Jurkat, Clone E6-1 (cell line): ENCODE results near the gene TOR4A.
"Not testable (repeated sequence)": the region's sequence is repeated elsewhere in the genome, so short reads cannot be mapped to it uniquely, and the experiment has no call there.

Experiments used
- DNase-seq: peaks from one replicate; pipeline ENCODE4 v3.0.0-alpha.2; 2011; ENCODE audit warnings: low read depth, low spot score
- H3K4me3 ChIP-seq: 2 replicates; pipeline ENCODE4 v1.5.1; 2011; ENCODE audit warnings: mild to moderate bottlenecking, low read length, control low read depth, moderate library complexity

TOR4A gene

DNA sequence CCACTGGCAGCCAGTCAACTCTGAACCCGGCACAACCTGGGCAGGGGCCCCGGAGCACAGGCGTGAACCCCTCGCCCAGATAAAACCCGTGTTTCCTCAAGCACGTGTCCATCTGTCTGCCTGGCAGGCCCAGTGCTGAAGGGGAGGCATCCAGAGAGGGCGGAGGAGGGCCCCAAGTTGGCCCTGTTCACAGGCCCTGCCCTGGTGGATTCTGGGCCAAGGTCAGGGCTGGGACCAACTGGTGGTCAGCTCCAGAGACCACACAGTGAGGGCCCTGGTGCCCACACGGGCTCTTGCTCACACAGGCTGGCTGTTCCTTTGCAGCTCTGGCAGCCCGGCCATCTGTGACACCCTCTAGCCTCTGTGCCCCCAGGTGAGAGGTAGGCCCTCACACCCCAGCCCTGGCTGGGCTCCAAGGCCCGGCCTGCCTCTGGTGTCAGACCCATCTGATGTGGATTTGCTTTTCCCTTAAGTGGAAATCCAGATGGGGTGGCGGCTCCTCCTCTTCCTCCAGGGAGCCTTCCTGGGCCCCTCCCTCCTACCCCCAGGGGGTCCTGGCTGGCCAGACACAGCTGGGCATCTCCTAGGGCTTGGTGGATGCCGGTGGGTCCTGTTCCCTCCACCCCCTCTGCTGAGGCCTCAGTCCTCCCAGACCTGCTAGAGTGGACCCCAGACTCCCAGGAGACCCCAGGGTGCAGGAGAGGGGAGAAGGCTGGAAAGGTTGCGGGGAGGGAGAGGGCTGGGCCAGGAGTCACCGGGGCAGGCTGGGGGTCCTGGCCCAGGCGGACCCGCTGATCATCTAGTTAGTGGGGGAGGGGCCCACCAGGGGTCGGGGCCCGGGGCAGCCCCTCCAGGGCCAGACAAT, 27.0 kb upstream of the TOR4A start:
- H3K4me3 ChIP-seq: no peak overlapping the region
- DNase-seq: no peak

DNA sequence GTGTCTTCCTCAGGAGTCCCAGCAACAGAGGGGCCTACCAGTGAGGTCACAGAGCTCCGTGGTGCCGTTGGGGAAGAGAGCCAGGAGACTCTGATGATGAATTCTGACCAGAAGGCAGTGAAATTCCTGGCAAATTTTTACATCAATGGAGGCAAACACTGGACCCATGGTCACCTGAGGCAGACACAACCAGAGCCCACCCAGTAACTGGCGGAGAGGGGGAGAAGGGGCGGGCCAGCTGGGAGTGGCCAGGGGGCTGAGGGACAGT, 26.4 kb upstream of the TOR4A start, which contains the start of gene STPG3:
STPG3 (plus strand) TSS at position 93 of the 268 bp plus-strand sequence; CDS start at position 94, 1 bp downstream.
- DNase-seq: no peak
- no peak within 1 kb of the TSS for H3K4me3 ChIP-seq

DNA sequence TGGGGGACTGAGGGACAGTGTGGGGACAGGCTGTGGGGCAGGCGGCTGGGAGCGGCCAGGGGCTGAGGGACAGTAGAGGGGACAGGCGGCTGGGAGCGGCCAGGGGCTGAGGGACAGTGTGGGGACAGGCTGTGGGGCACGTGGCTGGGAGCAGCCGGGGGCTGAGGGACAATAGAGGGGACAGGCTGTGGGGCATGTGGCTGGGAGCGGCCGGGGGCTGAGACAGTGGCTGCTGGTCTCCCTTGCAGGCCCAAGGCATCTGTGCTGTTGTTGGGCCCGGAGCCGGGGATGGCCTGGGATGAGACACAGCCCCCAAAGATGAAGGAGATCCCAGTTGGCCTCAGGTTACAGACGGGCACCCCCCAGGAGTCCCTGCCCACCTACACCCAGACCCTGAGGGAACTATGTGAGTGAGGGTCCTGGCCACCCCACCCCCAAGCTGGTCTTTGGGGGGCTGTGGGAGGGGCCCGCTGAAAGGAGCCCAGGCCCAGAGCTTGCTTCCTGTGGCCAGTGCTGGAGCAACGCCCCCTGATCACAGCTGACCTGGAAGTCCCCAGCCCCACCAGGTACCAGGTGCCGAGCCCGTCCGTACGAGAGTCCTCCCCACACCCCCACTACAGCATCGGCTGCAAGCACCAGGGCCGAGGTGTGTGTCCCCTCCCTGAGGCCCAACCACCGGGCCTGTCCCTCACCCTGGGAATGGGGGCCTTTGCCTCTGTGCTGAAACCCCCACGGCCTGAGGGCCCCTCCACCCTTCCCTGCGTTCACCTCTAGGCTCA, 25.8 kb upstream of the TOR4A start:
- no peak overlapping the region for H3K4me3 ChIP-seq
- no peak for DNase-seq

DNA sequence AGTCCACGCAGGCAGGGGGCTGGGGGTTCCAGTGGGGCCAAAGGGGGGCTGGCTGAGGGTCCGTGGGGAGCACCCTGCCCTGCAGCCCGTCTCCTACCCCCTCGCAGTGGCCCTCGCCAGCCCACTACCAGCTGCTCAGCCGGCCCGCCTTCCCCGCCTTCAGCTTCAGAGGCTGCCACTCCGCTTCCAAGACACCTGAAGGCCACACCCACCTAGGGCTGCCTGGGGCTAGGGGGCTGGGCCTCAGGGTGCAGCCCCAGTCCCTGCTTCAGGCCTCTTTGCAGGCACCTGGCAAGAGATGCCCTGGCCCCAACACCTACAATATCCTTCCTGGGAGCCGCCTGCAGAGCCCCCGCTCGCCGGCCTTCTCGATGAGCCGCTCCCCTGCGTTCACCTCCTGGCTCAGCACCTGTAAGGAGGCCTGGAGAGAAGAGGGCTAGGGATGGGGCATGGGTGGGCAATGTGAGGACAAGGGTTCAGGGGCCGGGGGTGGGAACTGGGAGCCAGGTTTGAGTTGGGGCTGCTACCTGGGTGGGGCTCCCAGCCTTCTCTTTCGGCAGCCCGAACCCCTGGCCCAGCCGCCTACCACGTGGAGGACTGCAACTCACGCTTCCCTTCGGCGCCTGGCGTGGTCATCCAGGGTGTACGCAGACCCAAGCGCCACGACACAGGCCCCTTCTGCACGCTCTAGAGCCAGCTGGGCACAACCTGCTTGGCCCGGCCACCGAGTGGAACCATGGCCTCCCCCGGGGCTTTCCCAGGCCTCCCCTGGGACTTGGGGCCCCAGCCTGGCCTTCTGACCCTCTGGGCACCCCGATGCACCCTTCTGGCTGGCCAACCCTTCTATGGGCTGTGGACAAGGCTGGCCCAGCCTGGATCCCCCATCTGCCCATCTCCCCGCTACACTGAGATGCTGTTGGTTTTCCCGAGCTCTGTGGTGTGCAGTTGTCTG, 24.7 kb upstream of the TOR4A start:
- no peak for DNase-seq

DNA sequence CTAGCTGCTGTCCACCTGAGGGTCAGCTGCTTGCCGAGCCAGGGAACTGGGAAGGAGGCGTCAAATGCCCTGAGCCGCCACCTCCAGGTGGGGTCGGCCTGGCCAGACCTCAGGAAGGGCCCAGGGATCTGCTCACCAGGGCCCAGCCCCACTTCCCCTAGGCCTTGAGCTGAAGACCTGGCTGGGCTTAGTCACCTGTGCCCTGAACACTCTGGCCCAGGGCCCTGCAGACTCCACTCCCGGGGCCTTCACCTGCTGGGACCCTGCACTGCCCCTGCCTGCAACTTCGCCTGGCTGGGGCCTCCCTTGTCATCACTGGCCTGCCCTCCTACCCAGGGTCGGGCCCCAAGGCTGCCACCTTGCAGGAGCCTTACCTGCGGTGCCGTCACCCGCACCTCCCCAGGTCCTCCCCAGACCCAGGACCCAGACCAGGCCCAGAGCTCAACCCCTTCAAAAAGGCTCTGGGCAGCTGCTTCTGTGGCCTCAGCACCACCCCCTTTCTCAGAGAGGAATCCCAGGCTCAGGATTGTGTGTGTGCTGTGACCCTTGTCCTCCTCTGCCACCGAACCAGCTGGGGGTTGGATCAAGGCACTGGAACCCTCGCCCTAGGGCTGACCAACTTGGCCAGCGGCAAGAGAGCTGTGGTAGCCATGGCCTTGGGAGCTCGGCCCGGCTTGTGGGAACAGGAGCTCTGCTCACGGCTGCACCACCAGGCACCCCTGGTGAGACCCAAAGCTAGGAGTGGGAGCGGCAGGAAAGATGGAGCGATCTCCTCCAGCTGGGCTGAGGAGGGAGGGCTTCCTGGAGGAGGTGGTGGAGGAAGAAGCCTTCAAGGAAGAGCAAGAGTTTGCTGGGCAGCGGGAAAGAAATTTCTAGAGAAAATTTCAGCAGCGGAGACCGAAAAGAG, 23.6 kb upstream of the TOR4A start:
- H3K4me3 ChIP-seq: peak overlapping the region; percentile 73
- DNase-seq: no peak

More for the DNA sequence above, 24.7 kb upstream of the TOR4A start:
- no peak overlapping the region for H3K4me3 ChIP-seq

DNA sequence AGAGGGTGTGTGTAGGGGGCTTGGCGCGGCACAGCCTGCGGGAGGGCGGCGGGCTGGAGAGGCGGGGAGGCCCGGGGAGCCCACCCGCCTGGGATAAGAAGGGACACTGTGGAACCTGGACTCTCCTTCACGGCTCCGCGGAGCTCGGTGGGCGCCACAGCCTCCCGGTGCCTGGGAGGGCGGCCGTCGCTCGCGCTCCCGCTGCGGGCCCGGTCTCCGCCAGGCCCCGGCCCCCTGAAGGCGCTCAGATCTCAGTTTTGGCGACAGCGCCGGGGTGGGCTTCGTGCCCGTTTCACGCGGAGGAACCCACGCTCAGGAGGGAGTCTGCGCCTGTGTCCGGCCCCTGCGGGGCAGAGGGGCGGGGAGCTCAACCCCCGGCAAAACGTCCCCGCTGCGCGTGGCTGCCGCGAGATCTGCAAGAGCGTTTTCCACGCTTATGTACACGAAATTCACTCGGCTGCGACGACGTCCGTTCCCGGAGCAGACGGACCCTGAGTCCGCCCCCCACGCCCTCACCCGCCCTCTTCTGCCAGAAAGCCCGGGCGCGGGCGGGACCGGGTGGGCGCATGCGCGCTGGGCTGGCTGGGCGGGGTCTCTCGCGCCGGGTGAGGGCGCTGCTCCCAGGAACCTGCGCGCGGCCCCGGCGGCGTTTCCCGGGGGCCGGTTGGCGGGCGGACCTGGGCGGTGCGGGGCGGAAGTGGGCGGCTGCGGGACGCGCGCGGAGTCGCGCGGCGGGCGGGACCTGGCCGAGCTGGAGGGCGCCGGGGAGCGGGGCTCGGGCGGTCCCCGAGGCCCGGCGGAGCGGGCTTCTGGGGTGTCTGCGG, 22.7 kb upstream of the TOR4A start, which contains the start of gene NELFB:
NELFB (plus strand) TSS at position 704 of the 824 bp plus-strand sequence.
- peak within 1 kb of the TSS; percentile 90 for H3K4me3 ChIP-seq
- DNase-seq: peak; percentile 71

DNA sequence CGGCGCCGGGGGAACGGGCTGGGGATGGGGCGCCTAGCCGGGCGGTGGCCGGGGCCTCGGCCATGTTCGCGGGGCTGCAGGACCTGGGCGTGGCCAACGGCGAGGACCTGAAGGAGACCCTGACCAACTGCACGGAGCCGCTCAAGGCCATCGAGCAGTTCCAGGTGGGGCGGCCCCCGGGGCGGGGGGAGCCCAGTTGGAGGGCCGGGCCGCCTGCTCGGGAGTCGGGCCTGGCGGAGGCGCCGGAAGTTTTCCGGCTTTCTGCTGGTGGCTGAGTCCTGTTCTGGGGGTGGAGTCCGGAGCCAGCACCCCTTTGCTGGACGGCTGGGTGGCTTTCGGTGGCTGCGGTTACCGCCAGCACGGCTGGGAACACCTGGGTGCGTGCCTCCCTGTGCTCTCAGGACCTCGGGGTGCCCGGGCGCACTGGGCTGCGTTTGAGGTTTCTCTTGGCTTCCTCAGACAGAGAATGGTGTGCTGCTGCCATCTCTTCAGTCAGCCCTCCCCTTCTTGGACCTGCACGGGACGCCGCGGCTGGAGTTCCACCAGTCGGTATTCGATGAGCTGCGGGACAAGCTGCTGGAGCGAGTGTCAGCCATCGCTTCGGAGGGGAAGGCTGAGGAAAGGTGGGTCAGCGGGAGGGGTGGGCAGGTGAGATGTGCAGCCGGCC, 21.9 kb upstream of the TOR4A start:
- no peak for DNase-seq
- H3K4me3 ChIP-seq: peak overlapping the region; percentile 90

DNA sequence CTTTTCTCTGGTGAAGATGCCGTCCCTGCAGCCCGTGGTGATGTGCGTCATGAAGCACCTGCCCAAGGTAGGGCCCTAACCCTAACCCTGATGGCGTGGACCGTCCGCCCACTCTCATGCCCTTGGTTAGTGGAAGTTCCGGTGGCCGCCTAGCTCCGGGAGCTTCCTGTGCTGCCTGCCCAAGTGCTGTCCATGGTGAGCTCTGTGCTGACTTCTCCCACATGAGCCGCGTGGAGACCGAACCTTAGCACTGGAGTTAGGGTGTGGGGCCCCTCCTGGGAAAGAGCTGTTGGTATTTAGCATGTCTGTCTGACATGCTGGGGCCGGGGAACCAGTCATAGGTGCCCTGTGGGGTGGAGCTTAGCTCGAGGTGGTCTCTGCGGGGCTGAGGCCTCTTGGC, 21.2 kb upstream of the TOR4A start:
- DNase-seq: no peak
- H3K4me3 ChIP-seq: peak overlapping the region; percentile 90

DNA sequence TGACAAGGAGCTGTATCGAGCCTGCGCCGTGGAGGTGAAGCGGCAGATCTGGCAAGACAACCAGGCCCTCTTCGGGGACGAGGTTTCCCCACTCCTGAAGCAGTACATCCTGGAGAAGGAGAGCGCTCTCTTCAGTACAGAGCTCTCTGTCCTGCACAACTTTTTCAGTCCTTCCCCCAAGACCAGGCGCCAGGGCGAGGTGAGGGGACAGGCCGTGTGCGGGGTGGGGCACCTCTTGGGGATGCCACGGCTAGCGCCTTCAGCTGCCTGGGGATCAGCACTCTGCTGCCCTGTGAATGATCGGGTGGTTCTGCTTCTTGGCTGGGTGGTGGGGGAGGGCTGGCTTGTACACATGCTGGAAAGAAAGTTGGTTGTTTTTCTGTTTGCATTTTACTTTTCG, 20.7 kb upstream of the TOR4A start:
- no peak for DNase-seq
- H3K4me3 ChIP-seq: no peak overlapping the region

DNA sequence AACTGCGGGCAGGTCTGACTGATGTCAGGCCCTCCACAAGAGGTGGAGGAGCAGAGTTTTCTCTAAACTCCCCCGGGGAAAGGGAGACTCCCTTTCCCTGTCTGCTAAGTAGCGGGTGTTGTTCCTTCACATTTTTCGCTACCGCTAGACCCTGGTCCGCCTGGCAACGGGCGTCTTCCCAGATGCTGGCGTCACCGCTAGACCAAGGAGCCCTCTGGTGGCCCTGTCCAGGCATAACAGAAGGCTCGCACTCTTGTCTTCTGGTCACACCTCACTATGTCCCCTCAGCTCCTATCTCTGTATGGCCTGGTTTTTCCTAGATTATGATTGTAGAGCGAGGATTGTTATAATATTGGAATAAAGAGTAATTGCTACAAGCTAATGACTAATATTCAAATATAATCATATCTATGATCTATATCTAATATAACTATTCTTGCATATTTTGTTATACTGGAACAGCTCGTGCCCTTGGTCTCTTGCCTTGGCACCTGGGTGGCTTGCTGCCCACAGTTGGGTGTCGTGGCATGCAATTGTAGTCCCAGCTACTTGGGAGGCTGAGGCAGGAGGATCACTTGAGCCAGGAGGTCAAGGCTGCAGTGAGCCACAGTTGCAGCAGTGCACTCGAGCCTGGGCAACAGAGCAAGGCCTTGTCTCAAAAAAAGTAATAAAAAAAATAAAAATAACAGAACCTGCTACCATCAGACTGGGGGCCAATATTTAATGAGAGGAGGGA, 15.2 kb upstream of the TOR4A start:
- not testable (repeated sequence) for H3K4me3 ChIP-seq, DNase-seq

DNA sequence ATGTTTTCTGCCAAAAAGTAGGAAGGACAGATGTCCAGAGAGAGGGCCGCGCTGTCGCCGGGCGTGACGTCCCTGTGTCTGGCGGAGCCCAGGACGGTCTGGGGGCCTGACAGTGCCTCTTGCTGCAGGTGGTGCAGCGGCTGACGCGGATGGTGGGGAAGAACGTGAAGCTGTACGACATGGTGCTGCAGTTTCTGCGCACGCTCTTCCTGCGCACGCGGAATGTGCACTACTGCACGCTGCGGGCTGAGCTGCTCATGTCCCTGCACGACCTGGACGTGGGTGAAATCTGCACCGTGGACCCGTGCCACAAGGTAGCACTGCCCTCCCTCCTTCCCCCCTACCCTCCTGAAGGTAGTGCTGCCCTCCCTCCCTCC, 14.6 kb upstream of the TOR4A start:
- DNase-seq: no peak
- no peak overlapping the region for H3K4me3 ChIP-seq

DNA sequence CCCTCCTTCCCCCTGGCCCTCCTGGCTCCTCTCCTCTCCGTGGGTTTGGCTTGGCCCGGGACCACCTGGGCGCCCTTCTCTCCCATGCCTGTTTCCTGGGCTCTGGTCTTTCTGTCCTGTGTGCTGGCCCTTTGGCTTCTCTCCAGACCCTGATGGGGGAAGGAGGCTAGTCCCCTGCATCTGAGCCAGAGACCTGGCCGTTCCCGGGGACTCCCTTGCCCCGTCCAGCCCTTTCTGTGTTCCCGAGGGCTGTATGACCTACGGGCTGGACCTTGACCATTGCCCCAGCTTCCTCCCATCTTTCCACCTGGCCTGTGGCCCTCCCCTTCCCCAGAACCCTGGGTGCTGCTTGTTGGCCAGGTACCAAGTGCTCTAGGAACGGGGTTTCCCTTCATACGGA, 14.0 kb upstream of the TOR4A start:
- H3K4me3 ChIP-seq: no peak overlapping the region
- no peak for DNase-seq

DNA sequence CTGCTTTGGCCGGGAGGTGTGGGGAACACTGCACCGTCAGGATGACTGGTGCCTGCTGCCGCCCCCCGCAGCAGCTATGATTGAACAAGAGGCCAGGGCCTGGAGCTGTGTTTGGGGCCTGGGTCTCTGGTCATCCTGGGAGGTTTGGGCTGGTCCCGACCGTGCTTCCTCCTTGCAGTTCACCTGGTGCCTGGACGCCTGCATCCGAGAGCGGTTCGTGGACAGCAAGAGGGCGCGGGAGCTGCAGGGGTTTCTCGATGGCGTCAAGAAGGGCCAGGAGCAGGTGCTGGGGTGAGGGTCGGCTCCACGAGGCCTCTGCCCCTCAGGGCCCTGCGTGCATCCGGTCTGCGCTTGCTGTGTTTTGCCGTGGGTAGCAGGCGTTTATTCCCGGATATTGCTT, 13.5 kb upstream of the TOR4A start:
- no peak overlapping the region for H3K4me3 ChIP-seq
- no peak for DNase-seq

DNA sequence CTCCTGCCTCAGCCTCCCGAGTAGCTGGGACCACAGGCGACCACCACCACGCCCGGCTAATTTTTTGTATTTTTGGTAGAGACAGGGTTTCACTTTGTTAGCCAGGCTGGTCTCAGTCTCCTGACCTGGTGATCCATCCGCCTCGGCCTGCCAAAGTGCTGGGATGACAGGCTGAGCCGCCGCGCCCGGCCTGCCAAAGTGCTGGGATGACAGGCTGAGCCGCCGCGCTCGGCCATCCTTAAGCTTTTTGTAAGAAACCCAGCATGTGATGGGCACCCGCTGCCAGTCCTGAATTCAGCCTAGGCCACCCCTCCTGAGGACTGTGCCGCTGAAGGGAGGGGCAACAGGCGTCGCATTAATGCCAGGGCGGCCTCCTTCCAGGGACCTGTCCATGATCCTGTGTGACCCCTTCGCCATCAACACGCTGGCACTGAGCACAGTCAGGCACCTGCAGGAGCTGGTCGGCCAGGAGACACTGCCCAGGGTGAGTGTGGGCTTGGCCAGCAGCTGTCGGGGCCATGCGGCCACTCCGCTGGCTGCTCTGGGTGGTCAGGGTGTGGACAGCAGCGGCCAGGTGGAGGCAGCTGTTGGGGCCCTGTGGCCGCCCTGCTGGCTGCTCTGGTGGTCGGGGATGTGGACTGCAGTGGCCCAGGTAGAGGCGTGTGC, 11.9 kb upstream of the TOR4A start:
- no peak for DNase-seq
- no peak overlapping the region for H3K4me3 ChIP-seq

DNA sequence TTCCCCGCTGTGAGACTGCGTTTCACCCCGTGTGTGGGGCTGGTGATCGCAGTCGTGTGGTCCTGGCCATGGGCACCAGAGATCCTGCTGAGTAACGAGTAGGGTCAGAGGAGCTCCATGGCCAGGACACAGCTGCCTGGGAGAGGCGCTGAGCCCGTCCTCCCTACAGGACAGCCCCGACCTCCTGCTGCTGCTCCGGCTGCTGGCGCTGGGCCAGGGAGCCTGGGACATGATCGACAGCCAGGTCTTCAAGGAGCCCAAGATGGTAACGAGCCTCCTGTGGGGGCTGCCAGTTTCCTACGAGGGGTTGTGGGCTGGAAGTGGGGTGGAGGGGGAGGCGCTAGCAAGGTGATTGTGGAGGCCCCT, 11.4 kb upstream of the TOR4A start:
- DNase-seq: no peak

More for the DNA sequence above, 11.4 kb upstream of the TOR4A start:
- no peak overlapping the region for H3K4me3 ChIP-seq
